Iris pigment epithelial cell (primary cell): Measurements from ENCODE around the gene NT5DC3.
"Not testable (repeated sequence)": the region's sequence is repeated elsewhere in the genome, so short reads cannot be mapped to it uniquely, and the experiment has no call there.

Experiments
- DNase-seq: peaks from one replicate; pipeline ENCODE4 v3.0.0-alpha.2; 2011; ENCODE audit warnings: low read depth

The NT5DC3 gene

GRCh38 chr12:103855896-103856657, 15.0 kb upstream of the NT5DC3 start:
- DNase-seq, result peak; percentile 26

- DNase-seq, result peak; percentile 90
Measured at GRCh38 chr12:103855036-103855712, 14.1 kb upstream of the NT5DC3 start.

- no peak for DNase-seq
Measured at GRCh38 chr12:103854372-103854973, 13.4 kb upstream of the NT5DC3 start.

GRCh38 chr12:103852498-103852997, 11.5 kb upstream of the NT5DC3 start:
- peak; percentile 57 for DNase-seq

- DNase-seq, result peak; percentile 26
Measured at GRCh38 chr12:103851127-103851526, 10.1 kb upstream of the NT5DC3 start.

- no peak for DNase-seq
Measured at GRCh38 chr12:103850429-103850828, 9.4 kb upstream of the NT5DC3 start.

GRCh38 chr12:103848917-103849491, 8.0 kb upstream of the NT5DC3 start:
- no peak for DNase-seq

GRCh38 chr12:103848143-103848542, 7.1 kb upstream of the NT5DC3 start:
- DNase-seq, result no peak

GRCh38 chr12:103846415-103846814, 5.4 kb upstream of the NT5DC3 start:
- no peak for DNase-seq

GRCh38 chr12:103844305-103844704, 3.3 kb upstream of the NT5DC3 start:
- DNase-seq, result no peak

GRCh38 chr12:103841690-103842584, 903 bp upstream of the NT5DC3 start:
- DNase-seq, result peak; percentile 89

- peak; percentile 30 for DNase-seq
Measured at GRCh38 chr12:103840462-103840875, 565 bp downstream of the NT5DC3 start.

GRCh38 chr12:103839609-103840461, 1.2 kb downstream of the NT5DC3 start:
- no peak for DNase-seq

GRCh38 chr12:103839103-103839502, 1.9 kb downstream of the NT5DC3 start:
- peak; percentile 26 for DNase-seq

- DNase-seq, result no peak
Measured at GRCh38 chr12:103838254-103838914, 2.6 kb downstream of the NT5DC3 start.

- DNase-seq, result no peak
Measured at GRCh38 chr12:103836345-103836744, 4.7 kb downstream of the NT5DC3 start.

- not testable (repeated sequence) for DNase-seq
Measured at GRCh38 chr12:103835747-103836335, 5.2 kb downstream of the NT5DC3 start.

GRCh38 chr12:103834942-103835341, 6.1 kb downstream of the NT5DC3 start:
- DNase-seq, result no peak

- no peak for DNase-seq
Measured at GRCh38 chr12:103833891-103834290, 7.1 kb downstream of the NT5DC3 start.
